RWPE2 (cell line): ENCODE data around the gene CLDN6.
"Not testable (repeated sequence)": the region's sequence is repeated elsewhere in the genome, so short reads cannot be mapped to it uniquely, and the experiment has no call there.

Experiments used
- ATAC-seq: fragments of 200-7000 bp; cut with Tn5 transposase; 3 replicates; pipeline ENCODE4 v1.9.1; 2021; ENCODE audit warnings: low read depth
- DNase-seq: peaks from one replicate; pipeline ENCODE4 v3.0.0-alpha.2; 2020; ENCODE audit warnings: low spot score
- H3K27ac ChIP-seq: fragments of 450-650 bp; 2 replicates; pipeline ENCODE4 v1.5.1; 2017; ENCODE audit warnings: mild to moderate bottlenecking; ENCODE audit not compliant: poor library complexity, severe bottlenecking
- H3K27me3 ChIP-seq: fragments of 250-450 bp; sonication (Bioruptor Pico); 2 replicates; pipeline ENCODE4 v1.5.1; 2021; ENCODE audit warnings: mild to moderate bottlenecking, moderate library complexity; ENCODE audit not compliant: insufficient read depth, poor library complexity, severe bottlenecking
- H3K36me3 ChIP-seq: fragments of 250-450 bp; sonication (Bioruptor Pico); 2 replicates; pipeline ENCODE4 v1.5.1; 2020; ENCODE audit warnings: low read depth, mild to moderate bottlenecking, moderate library complexity
- H3K4me1 ChIP-seq: fragments of 250-450 bp; sonication (Bioruptor Pico); 2 replicates; pipeline ENCODE4 v1.5.1; 2021; ENCODE audit warnings: mild to moderate bottlenecking, moderate library complexity; ENCODE audit not compliant: insufficient read depth, poor library complexity, severe bottlenecking
- H3K4me3 ChIP-seq: fragments of 250-450 bp; sonication (Bioruptor Pico); 2 replicates; pipeline ENCODE4 v1.5.1; 2021; ENCODE audit warnings: mild to moderate bottlenecking, moderate library complexity; ENCODE audit not compliant: severe bottlenecking
- H3K9me3 ChIP-seq: fragments of 250-450 bp; sonication (Bioruptor Pico); 2 replicates; pipeline ENCODE4 v1.5.1; 2021; ENCODE audit warnings: mild to moderate bottlenecking, moderate library complexity; ENCODE audit not compliant: severe bottlenecking
- CTCF ChIP-seq: fragments of 450-650 bp; IDR thresholded peaks from one replicate; pipeline ENCODE4 v1.5.1; 2017; ENCODE audit warnings: mild to moderate bottlenecking, moderate library complexity; ENCODE audit not compliant: poor library complexity, severe bottlenecking

Gene CLDN6

GRCh38 chr16:3054965-3055733, 37.2 kb upstream of the CLDN6 start:
- peaks cover 6% of the 10 kb centered on the region for H3K27me3 ChIP-seq
- H3K27ac ChIP-seq, result no peak overlapping the region
- no peaks in the 10 kb centered on the region for H3K4me1 ChIP-seq
- ATAC-seq (no peak), DNase-seq (no peak)
- H3K9me3 ChIP-seq, result no peaks in the 10 kb centered on the region
- H3K4me3 ChIP-seq, result no peak overlapping the region
- no peaks in the 10 kb centered on the region for H3K36me3 ChIP-seq
- no peak for TF ChIP-seq CTCF

- not testable (repeated sequence) for H3K36me3 ChIP-seq, DNase-seq, H3K4me1 ChIP-seq, H3K27ac ChIP-seq, ATAC-seq, H3K27me3 ChIP-seq, H3K4me3 ChIP-seq, H3K9me3 ChIP-seq
Measured at GRCh38 chr16:3053330-3053710, 35.3 kb upstream of the CLDN6 start.

GRCh38 chr16:3052571-3053329, 34.8 kb upstream of the CLDN6 start:
- H3K27me3 ChIP-seq, result peaks cover 14% of the 10 kb centered on the region
- DNase-seq, H3K9me3 ChIP-seq, H3K4me1 ChIP-seq, ATAC-seq, H3K36me3 ChIP-seq, H3K4me3 ChIP-seq, H3K27ac ChIP-seq: not testable (repeated sequence)

- no peaks in the 10 kb centered on the region for H3K4me1 ChIP-seq
- H3K9me3 ChIP-seq, result no peaks in the 10 kb centered on the region
- no peak for ATAC-seq
- H3K27me3 ChIP-seq, result peaks cover 24% of the 10 kb centered on the region
- no peaks in the 10 kb centered on the region for H3K36me3 ChIP-seq
- TF ChIP-seq CTCF, result no peak
- DNase-seq, result no peak
- H3K27ac ChIP-seq, result no peak overlapping the region
- no peak overlapping the region for H3K4me3 ChIP-seq
Measured at GRCh38 chr16:3051494-3051893, 33.5 kb upstream of the CLDN6 start.

GRCh38 chr16:3051009-3051408, 33.0 kb upstream of the CLDN6 start:
- no peak overlapping the region for H3K27ac ChIP-seq
- no peak for TF ChIP-seq CTCF
- ATAC-seq (no peak), DNase-seq (no peak)
- H3K36me3 ChIP-seq, result no peaks in the 10 kb centered on the region
- no peaks in the 10 kb centered on the region for H3K4me1 ChIP-seq
- no peak overlapping the region for H3K4me3 ChIP-seq
- H3K27me3 ChIP-seq, result peaks cover 26% of the 10 kb centered on the region
- H3K9me3 ChIP-seq, result no peaks in the 10 kb centered on the region
